Transverse colon (tissue), 4 donors: Measurements from ENCODE around the gene SCGB1D4.

Experiments used
- EP300 ChIP-seq: sonication (generic); formaldehyde crosslinking; IDR thresholded peaks from one replicate; pipeline ENCODE4 v1.6.1; 2017; ENCODE audit warnings: antibody characterized with exemption, low read depth
- POLR2A ChIP-seq: fragments of 450-650 bp; IDR thresholded peaks from one replicate; pipeline ENCODE4 v1.6.1; 2016; ENCODE audit warnings: antibody characterized with exemption, mild to moderate bottlenecking, moderate library complexity
- POLR2AphosphoS5 ChIP-seq, 3 donors: sonication (generic); formaldehyde crosslinking; IDR thresholded peaks; one replicate each; pipeline ENCODE4 v1.6.1; 2016; ENCODE audit warnings: antibody characterized with exemption in 3 of 3
- TF ChIP-seq, protein P1 (sequence below), 5 experiments: fragments of 200-600 bp in 3 of 5; fragments of 450-650 bp in 2 of 5; sonication (generic) in 3 of 5; IDR thresholded peaks; 1 replicate in 2 of 5; 2 replicates in 3 of 5; pipeline ENCODE4 v1.5.1; 2016 to 2017; ENCODE audit warnings: antibody characterized with exemption in 5 of 5, inconsistent platforms in 3 of 5, mild to moderate bottlenecking in 2 of 5, moderate library complexity in 1 of 5

DNA sequence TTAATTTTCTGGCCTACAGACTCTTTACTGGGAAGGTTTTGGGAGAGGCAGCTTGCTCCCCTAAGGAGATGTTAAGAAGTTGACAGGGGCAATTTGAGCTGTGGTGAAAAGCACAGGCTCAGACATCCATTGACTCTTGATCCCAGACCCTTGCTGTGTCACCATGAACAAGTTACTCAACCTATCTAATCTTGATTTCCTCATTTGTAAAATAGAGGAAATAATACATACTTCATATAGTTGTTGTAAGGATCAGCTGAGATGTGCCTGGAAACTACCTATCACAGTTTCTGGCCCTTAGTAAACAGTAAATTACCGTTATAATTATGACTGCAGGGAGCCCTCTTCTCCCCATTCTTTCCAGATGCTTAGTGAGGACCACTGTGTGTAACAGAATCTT lies 16.6 kb upstream of the SCGB1D4 start:
- TF ChIP-seq, protein P1, sequence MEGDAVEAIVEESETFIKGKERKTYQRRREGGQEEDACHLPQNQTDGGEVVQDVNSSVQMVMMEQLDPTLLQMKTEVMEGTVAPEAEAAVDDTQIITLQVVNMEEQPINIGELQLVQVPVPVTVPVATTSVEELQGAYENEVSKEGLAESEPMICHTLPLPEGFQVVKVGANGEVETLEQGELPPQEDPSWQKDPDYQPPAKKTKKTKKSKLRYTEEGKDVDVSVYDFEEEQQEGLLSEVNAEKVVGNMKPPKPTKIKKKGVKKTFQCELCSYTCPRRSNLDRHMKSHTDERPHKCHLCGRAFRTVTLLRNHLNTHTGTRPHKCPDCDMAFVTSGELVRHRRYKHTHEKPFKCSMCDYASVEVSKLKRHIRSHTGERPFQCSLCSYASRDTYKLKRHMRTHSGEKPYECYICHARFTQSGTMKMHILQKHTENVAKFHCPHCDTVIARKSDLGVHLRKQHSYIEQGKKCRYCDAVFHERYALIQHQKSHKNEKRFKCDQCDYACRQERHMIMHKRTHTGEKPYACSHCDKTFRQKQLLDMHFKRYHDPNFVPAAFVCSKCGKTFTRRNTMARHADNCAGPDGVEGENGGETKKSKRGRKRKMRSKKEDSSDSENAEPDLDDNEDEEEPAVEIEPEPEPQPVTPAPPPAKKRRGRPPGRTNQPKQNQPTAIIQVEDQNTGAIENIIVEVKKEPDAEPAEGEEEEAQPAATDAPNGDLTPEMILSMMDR (IDR thresholded peaks at IDR 0.05), result no peak
- TF ChIP-seq EP300, result no peak
- no peak for TF ChIP-seq POLR2AphosphoS5 (IDR thresholded peaks at IDR 0.05)
- TF ChIP-seq POLR2A, result no peak
